ENCODE results near the gene ADGRG3.

DNA sequence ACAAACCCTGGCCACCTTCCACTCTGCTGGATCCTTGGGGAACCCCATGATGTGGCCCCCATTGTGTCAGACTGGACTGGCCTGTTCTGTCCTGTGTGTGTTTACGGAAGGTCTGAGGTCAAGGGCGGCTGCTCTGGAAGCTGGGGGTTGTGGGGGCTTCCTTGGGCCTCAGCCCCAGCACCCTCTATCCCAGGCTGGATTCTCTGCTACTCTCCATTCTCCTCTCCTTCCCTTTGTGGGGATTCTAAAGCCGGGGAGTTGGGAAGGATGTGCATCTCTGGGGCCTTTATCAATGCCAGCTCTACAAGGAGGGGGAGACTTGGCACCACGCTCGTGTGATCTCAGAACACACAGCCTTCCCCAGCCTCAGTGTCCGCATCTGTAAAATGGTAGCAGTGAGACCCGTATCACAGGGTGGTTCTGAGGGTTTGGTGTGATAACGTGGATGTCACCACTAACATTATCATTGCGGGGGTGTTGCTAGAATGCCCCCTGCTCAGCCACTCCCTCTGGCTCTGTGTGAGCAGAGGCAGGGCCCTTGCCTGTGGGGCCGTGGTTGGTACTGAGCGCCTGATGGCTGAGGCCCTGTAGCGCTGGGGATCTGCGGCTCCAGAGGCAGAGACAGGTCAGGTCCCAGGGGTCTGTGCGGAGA is 21.6 kb upstream of the ADGRG3 start:
- TF ChIP-seq CTCF (IDR thresholded peaks at IDR 0.05): no peak
- no peak for TF ChIP-seq POLR2A (IDR thresholded peaks at IDR 0.05)

All from thyroid gland (tissue), 4 donors.